H1 (cell line): ENCODE results near the gene UPK2. TPM values are rescaled to one million over a fixed set of nuclear protein-coding genes. Genes with fewer than 3 reads are reported as not detected.
"Not testable (repeated sequence)": the region's sequence is repeated elsewhere in the genome, so short reads cannot be mapped to it uniquely, and the experiment has no call there.

ENCODE experiments used
- CTCF ChIA-PET: fragments of 300-600 bp; sonication (Branson Sonifier 250); formaldehyde crosslinking; loops from one replicate; lab custom pipeline; 2021; ENCODE audit not compliant: partially characterized antibody; lab: Charles Lee
- POLR2A ChIA-PET: fragments of 300-600 bp; sonication (Branson Sonifier 250); formaldehyde crosslinking; loops from one replicate; lab custom pipeline; 2021; ENCODE audit warnings: inconsistent platforms; ENCODE audit not compliant: partially characterized antibody; lab: Charles Lee
- DNase-seq, 2 experiments: peaks; one replicate each; pipeline versions ENCODE4 v3.0.0 to v3.0.0-alpha.2; 2010 to 2022; ENCODE audit warnings: low spot score in 2 of 2, low read depth in 1 of 2, mixed read lengths in 1 of 2
- FAIRE-seq: peaks from 2 replicates; lab custom pipeline; 2011; peaks lifted over from hg19 to GRCh38; lab: Jason Lieb, UNC
- H2AFZ ChIP-seq: 2 replicates; pipeline ENCODE4 v1.8.1; 2012; ENCODE audit warnings: low read length, inconsistent platforms
- H2AK5ac ChIP-seq: 2 replicates; pipeline ENCODE4 v1.6.1; 2013; ENCODE audit warnings: low read depth, low read length
- H2BK120ac ChIP-seq: replicated peaks from 2 replicates; pipeline ENCODE3; 2013; ENCODE audit warnings: low read depth, low read length, inconsistent platforms
- H2BK12ac ChIP-seq: 2 replicates; pipeline ENCODE4 v1.6.1; 2013; ENCODE audit warnings: low read depth, low read length
- H2BK15ac ChIP-seq: 2 replicates; pipeline ENCODE4 v1.6.1; 2013; ENCODE audit warnings: low read length
- H2BK20ac ChIP-seq: 2 replicates; pipeline ENCODE4 v1.6.1; 2013; ENCODE audit warnings: low read length
- H2BK5ac ChIP-seq: 2 replicates; pipeline ENCODE4 v1.6.1; 2013; ENCODE audit warnings: low read depth, low read length
- H3K14ac ChIP-seq: 2 replicates; pipeline ENCODE4 v1.6.1; 2013; ENCODE audit warnings: inconsistent platforms; ENCODE audit not compliant: insufficient read length
- H3K18ac ChIP-seq: 2 replicates; pipeline ENCODE4 v1.6.1; 2013; ENCODE audit warnings: low read length; ENCODE audit errors: extremely low read depth
- H3K23ac ChIP-seq: 2 replicates; pipeline ENCODE4 v1.6.1; 2013; ENCODE audit warnings: inconsistent platforms; ENCODE audit not compliant: insufficient read length
- H3K23me2 ChIP-seq: 2 replicates; pipeline ENCODE4 v1.6.1; 2013; ENCODE audit warnings: low read depth, low read length
- H3K27ac ChIP-seq: 2 replicates; pipeline ENCODE4 v1.6.1; 2011; ENCODE audit warnings: low read depth, low read length, inconsistent platforms
- H3K27me3 ChIP-seq, 4 experiments: replicated peaks in 1 of 4; 1 replicate in 1 of 4; 2 replicates in 3 of 4; pipeline versions ENCODE4 v1.6.1 to v1.8.1; 2011 to 2013; ENCODE audit warnings: low read length in 3 of 4, mild to moderate bottlenecking in 3 of 4, inconsistent platforms in 2 of 4, mixed read lengths in 2 of 4, moderate library complexity in 1 of 4; ENCODE audit not compliant: control insufficient read depth in 3 of 4, insufficient read depth in 3 of 4; ENCODE audit errors: extremely low read depth in 1 of 4
- H3K36me3 ChIP-seq, 4 experiments: 2 replicates each; pipeline versions ENCODE4 v1.6.1 to v1.8.1; 2011 to 2013; ENCODE audit warnings: mild to moderate bottlenecking in 4 of 4, low read length in 3 of 4, moderate library complexity in 2 of 4, control low read depth in 1 of 4, inconsistent platforms in 1 of 4; ENCODE audit not compliant: insufficient read depth in 4 of 4, control insufficient read depth in 2 of 4
- H3K4ac ChIP-seq: replicated peaks from 2 replicates; pipeline ENCODE3; 2013; ENCODE audit warnings: low read length, low read depth, mixed read lengths, inconsistent platforms; ENCODE audit not compliant: insufficient read length
- H3K4me1 ChIP-seq, 4 experiments: replicated peaks in 1 of 4; 1 replicate in 1 of 4; 2 replicates in 3 of 4; pipeline versions ENCODE4 v1.6.1 to v1.8.1; 2011 to 2013; ENCODE audit warnings: low read length in 3 of 4, inconsistent platforms in 2 of 4, mixed read lengths in 1 of 4; ENCODE audit not compliant: insufficient read depth in 4 of 4, control insufficient read depth in 3 of 4
- H3K4me2 ChIP-seq, 2 experiments: 2 replicates each; pipeline versions ENCODE4 v1.6.1 to v1.8.1; 2011 to 2013; ENCODE audit warnings: low read depth in 2 of 2, low read length in 2 of 2, control low read depth in 1 of 2, inconsistent platforms in 1 of 2, mild to moderate bottlenecking in 1 of 2; ENCODE audit not compliant: insufficient read depth in 1 of 2
- H3K4me3 ChIP-seq, 4 experiments: fragments of 200-600, 300-600 bp in 1 of 4; sonication (generic), shearing (Covaris generic), sonication (Bioruptor Twin) in 1 of 4; 2 replicates each; pipeline versions ENCODE4 v1.5.1 to v1.8.1; 2011 to 2016; ENCODE audit warnings: low read length in 4 of 4, low read depth in 3 of 4, control low read depth in 2 of 4, inconsistent platforms in 2 of 4, mild to moderate bottlenecking in 2 of 4, mixed read lengths in 1 of 4, moderate library complexity in 1 of 4; ENCODE audit not compliant: insufficient read depth in 2 of 4; ENCODE audit errors: extremely low read depth in 1 of 4
- H3K56ac ChIP-seq: replicated peaks from 2 replicates; pipeline ENCODE3; 2013; ENCODE audit warnings: low read depth, mild to moderate bottlenecking, mixed read lengths, low read length, inconsistent platforms; ENCODE audit not compliant: insufficient read length
- H3K79me1 ChIP-seq: 2 replicates; pipeline ENCODE4 v1.6.1; 2013; ENCODE audit warnings: low read depth, low read length, control low read depth
- H3K79me2 ChIP-seq, 2 experiments: 2 replicates each; pipeline versions ENCODE4 v1.6.1 to v1.8.1; 2012 to 2013; ENCODE audit warnings: low read length in 2 of 2, mild to moderate bottlenecking in 2 of 2, inconsistent platforms in 1 of 2; ENCODE audit not compliant: insufficient read depth in 2 of 2, control insufficient read depth in 1 of 2
- H3K9ac ChIP-seq, 4 experiments: replicated peaks in 1 of 4; 1 replicate in 1 of 4; 2 replicates in 3 of 4; pipeline versions ENCODE4 v1.6.1 to v1.8.1; 2011 to 2013; ENCODE audit warnings: low read depth in 3 of 4, low read length in 3 of 4, control low read depth in 2 of 4, mild to moderate bottlenecking in 2 of 4, moderate library complexity in 2 of 4, inconsistent platforms in 1 of 4; ENCODE audit errors: extremely low read depth in 1 of 4
- H3K9me3 ChIP-seq, 2 experiments: 2 replicates each; pipeline versions ENCODE4 v1.6.1 to v1.8.1; 2012 to 2013; ENCODE audit warnings: mild to moderate bottlenecking in 2 of 2, moderate library complexity in 2 of 2, control low read depth in 1 of 2, inconsistent platforms in 1 of 2, low read depth in 1 of 2, low read length in 1 of 2, mixed read lengths in 1 of 2; ENCODE audit not compliant: insufficient read depth in 2 of 2
- H4K20me1 ChIP-seq, 2 experiments: replicated peaks in 1 of 2; 2 replicates each; pipeline versions ENCODE3 to v1.8.1; 2011 to 2013; ENCODE audit warnings: inconsistent platforms in 2 of 2, low read length in 2 of 2, mild to moderate bottlenecking in 1 of 2; ENCODE audit not compliant: insufficient read depth in 2 of 2, control insufficient read depth in 1 of 2
- H4K5ac ChIP-seq: 2 replicates; pipeline ENCODE4 v1.6.1; 2013; ENCODE audit warnings: low read length, low read depth, mixed read lengths, inconsistent platforms; ENCODE audit not compliant: insufficient read length
- H4K8ac ChIP-seq: 2 replicates; pipeline ENCODE4 v1.8.0; 2013; ENCODE audit warnings: mild to moderate bottlenecking, moderate library complexity, low read length, inconsistent platforms; ENCODE audit not compliant: insufficient read depth; ENCODE audit errors: extremely low read depth
- H4K91ac ChIP-seq: replicated peaks from 2 replicates; pipeline ENCODE3; 2013; ENCODE audit warnings: low read length, mixed read lengths, inconsistent platforms; ENCODE audit not compliant: insufficient read length
- WGBS, 2 experiments: shearing (Covaris generic) in 1 of 2; methylation state at CpG; one replicate each; pipeline versions ENCODE4 v1.1.6 to v1.1.7; 2013 to 2015; ENCODE audit warnings: low lambda C conversion rate in 2 of 2, mixed read lengths in 2 of 2, inconsistent platforms in 1 of 2, low coverage in 1 of 2, missing lambda C conversion rate in 1 of 2; ENCODE audit not compliant: insufficient replicate concordance in 2 of 2, insufficient coverage in 1 of 2, insufficient read length in 1 of 2; ENCODE audit errors: extremely low coverage in 1 of 2, missing lambda C conversion rate in 1 of 2; 5-methylcytosine and 5-hydroxymethylcytosine counted together
- polyA plus RNA-seq, 7 experiments: library from polyadenylated mRNA; depleted of rRNA in 3 of 7; stranded (reverse) in 5 of 7; unstranded in 2 of 7; fragments of >200 nt in 5 of 7; fragments of 200-250 nt in 2 of 7; gene quantifications; 1 replicate in 5 of 7; 2 replicates in 1 of 7; 4 replicates in 1 of 7; pipeline versions ENCODE4 v1.2.1 to v1.2.3, GENCODE V29; 2011 to 2013; ENCODE audit warnings: missing spikeins in 2 of 7, mixed read lengths in 2 of 7
- total RNA-seq: library from RNA; stranded (reverse); fragmentation: NEBNext Ultra II Directional; extraction: Animal tissue kit (Norgen Biotek cat#: 25700); gene quantifications from 2 replicates; pipeline ENCODE4 v1.2.1, GENCODE V29; 2021

UPK2 gene
- total and polyA plus RNA-seq, 2 of the 8 experiments (the other 6 are each of a cell fraction or from before 2014, with no cell fraction given): 0.76 TPM; not detected in 1

- H3K27ac ChIP-seq, H3K4me2 ChIP-seq, H3K4me3 ChIP-seq, H2BK15ac ChIP-seq, H3K79me2 ChIP-seq, H3K4me1 ChIP-seq, H3K4ac ChIP-seq, H2AFZ ChIP-seq, H3K14ac ChIP-seq, H3K23ac ChIP-seq, H3K18ac ChIP-seq, H3K56ac ChIP-seq, H2BK12ac ChIP-seq, FAIRE-seq, H3K23me2 ChIP-seq, DNase-seq, H3K9me3 ChIP-seq, H2BK5ac ChIP-seq, H3K36me3 ChIP-seq, H3K27me3 ChIP-seq, H2BK120ac ChIP-seq, H3K9ac ChIP-seq, H4K91ac ChIP-seq, H4K20me1 ChIP-seq, H4K5ac ChIP-seq, H3K79me1 ChIP-seq, H4K8ac ChIP-seq, CTCF ChIA-PET, H2AK5ac ChIP-seq, H2BK20ac ChIP-seq: not testable (repeated sequence)
- POLR2A ChIA-PET: interaction anchor here (0.6 to 1.0 kb wide), 2 partner anchors 10 to 124 kb away, joined by 3 read pairs; no protein-coding TSS in a partner anchor
- WGBS, 2 experiments: 89% methylated on average over 1 of the region's 2 CpGs; no CpG with 5 or more reads in 1 of the 2 experiments
Observed at GRCh38 chr11:118969508-118969907, 13.4 kb downstream of the UPK2 start.
